ENCODE data around the gene FOXL2.
A peak's percentile ranks its signal among the peaks of the same experiment; 100 is the strongest.

FOXL2 gene

DNA sequence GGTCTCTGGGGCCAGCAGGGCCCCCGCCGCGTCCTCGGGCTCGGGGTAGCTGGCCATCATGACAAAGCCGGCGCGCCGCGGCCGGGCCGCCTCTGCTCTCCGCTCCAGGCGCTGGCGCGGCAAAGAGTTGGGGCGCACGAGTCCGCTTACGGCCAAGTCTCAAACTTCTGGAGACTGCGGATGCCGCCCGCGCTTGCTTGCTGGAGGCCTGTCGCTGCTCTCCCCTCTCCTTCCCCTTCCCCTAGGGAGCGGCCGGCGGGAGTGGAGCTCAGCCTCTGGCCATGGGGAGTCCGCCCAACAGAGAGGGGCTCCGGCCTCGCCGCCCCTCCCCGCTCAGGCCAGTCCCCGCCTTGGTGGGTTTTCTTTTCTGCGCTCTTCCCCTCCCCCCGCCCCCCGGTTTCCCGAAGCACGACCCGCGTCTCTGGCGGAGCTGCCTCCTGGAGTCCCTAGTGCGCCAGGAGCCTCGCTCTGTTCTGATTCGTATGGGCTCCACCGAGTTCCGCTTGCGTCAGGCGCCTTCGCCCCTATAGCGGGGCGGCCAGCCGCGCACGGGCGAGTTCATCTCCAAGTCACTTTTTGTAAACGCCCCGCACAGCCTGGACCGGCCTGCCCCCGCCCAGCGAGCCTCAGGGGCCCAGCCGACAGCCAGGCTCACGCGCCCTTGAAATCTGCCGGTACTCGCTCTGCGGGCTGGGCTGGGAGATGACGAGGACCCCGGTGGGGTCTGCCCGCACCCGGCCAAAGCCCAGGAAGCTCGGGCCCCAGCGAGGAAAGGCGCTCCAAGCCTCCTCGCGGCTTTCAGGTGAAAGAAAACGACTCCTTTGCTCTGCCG lies at the start of gene FOXL2, which contains the start of gene FOXL2NB:
Gene FOXL2 (minus strand): TSS at position 475 of the 832 bp plus-strand sequence. CDS start 415 bp downstream, at position 60.
Gene FOXL2NB (plus strand): TSS at position 555 of the 832 bp plus-strand sequence. CDS start 148 bp downstream, at position 703.
- no peak for FAIRE-seq
- DNase-seq (ENCODE audit: insufficient read length, low spot score), result no peak

- DNase-seq (ENCODE audit: insufficient read length, low spot score), result no peak
- no peak for FAIRE-seq
Observed at GRCh38 chr3:138995706-138996105, 48.8 kb upstream of the FOXL2 start.

GRCh38 chr3:138987181-138987580 lies 40.2 kb upstream of the FOXL2 start:
- FAIRE-seq, result no peak

GRCh38 chr3:138985932-138986331 lies 39.0 kb upstream of the FOXL2 start:
- FAIRE-seq (no peak), DNase-seq (ENCODE audit: insufficient read length, low spot score) (no peak)

More at GRCh38 chr3:138987181-138987580, 40.2 kb upstream of the FOXL2 start:
- DNase-seq (ENCODE audit: insufficient read length, low spot score), result no peak

- FAIRE-seq, result no peak
- DNase-seq (ENCODE audit: insufficient read length, low spot score), result no peak
Observed at GRCh38 chr3:138984816-138985215, 37.9 kb upstream of the FOXL2 start.

DNA sequence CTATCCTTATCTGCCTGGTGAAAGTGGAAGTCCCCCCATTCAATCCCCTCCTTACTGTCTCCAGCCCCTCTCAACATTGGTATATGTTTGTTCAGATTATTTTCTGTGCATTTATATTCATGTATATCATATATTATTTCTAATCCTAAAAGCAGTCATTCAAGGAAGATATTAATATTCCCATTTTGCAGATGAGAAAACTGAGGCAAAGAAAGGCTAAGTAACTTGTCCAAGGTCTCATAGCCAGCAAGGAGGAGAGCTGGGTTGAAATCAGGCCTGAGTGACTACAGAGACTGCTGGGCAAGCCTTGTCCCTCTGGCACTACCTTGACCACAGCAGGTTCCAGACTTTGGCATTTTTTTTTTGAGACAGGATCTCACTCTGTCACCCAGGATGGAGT lies 29.1 kb upstream of the FOXL2 start:
- no peak for FAIRE-seq

GRCh38 chr3:138975351-138975750 lies 28.4 kb upstream of the FOXL2 start:
- FAIRE-seq (no peak), DNase-seq (ENCODE audit: insufficient read length, low spot score) (no peak)

More for the DNA sequence above, 29.1 kb upstream of the FOXL2 start:
- DNase-seq (ENCODE audit: insufficient read length, low spot score), result no peak

- FAIRE-seq (no peak), DNase-seq (ENCODE audit: insufficient read length, low spot score) (no peak)
Observed at GRCh38 chr3:138974462-138974861, 27.5 kb upstream of the FOXL2 start.

- no peak for FAIRE-seq
- no peak for DNase-seq (ENCODE audit: insufficient read length, low spot score)
Observed at GRCh38 chr3:138972941-138973340, 26.0 kb upstream of the FOXL2 start.

DNA sequence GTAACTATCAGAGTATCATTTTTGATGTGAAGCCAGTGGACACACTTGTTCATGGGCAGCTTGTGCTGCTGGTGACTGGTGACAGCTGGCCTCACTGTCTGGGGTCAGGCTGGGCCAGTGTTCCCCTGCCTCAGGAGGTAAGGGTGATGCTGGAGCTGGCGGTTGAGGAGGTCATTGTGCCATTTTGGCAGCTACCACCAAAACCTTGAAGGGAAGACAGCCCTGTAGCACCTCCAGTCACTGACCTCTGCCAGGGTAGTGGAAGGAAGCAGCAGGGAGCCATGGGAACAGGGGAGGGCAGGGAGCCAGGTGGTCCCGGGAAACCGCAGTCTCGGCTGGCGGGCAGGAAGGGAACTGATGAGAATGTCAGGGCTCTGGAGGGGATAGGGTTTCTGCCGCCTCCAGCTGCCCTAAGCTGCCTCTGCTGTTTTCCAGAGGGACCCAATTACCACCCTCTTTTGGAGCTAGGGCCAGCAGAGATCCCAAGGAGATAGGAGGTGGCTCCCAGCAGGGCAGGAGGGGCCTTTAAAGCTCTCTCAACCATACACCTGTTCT lies 24.9 kb upstream of the FOXL2 start:
- FAIRE-seq, result no peak
- no peak for DNase-seq (ENCODE audit: insufficient read length, low spot score)

DNA sequence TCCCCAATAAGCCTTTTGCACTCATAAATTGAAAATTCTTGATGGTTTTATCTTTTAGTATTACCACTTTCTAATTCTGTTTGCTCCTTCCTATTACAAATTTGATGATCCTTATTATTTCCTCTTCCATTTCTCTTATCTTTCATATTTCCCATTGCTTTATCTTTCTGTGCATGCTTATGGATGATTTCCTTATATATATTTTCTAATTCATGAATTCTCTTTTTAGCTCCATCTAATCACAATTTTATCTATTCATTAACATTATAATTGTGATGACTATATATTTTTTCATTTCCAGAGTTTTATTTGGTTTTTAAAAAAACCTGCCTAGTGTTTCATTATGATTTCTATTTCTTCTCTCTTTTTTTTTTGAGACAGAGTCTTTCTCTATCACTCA lies 18.0 kb upstream of the FOXL2 start:
- FAIRE-seq, result no peak
- no peak for DNase-seq (ENCODE audit: insufficient read length, low spot score)

GRCh38 chr3:138964264-138964663 lies 17.3 kb upstream of the FOXL2 start:
- no peak for DNase-seq (ENCODE audit: insufficient read length, low spot score)
- FAIRE-seq, result no peak

GRCh38 chr3:138962854-138963560 lies 16.1 kb upstream of the FOXL2 start:
- DNase-seq (ENCODE audit: insufficient read length, low spot score) (no peak), FAIRE-seq (no peak)

DNA sequence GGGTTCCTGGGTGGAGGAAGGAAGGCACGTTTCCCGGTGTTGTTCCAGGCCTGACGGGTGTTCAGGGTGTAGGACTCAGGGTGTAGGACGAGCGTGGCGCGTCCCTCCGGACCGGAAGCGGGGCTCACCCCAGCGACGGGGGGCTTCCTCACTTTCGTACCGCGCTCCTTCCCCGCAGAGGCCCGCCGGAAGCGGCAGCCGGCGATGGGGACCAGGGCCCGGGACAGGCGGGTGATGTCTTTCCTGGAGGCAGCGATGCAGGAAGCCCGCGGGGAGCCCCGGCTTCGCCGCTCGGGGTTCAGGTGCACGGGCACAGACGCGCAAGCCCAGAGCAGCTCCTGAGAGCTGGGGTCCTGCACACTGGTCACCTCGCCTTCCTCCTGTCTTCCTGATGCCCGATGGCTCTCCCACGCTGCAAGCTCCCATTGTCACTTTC lies 13.5 kb upstream of the FOXL2 start:
- FAIRE-seq (no peak), DNase-seq (ENCODE audit: insufficient read length, low spot score) (no peak)

DNA sequence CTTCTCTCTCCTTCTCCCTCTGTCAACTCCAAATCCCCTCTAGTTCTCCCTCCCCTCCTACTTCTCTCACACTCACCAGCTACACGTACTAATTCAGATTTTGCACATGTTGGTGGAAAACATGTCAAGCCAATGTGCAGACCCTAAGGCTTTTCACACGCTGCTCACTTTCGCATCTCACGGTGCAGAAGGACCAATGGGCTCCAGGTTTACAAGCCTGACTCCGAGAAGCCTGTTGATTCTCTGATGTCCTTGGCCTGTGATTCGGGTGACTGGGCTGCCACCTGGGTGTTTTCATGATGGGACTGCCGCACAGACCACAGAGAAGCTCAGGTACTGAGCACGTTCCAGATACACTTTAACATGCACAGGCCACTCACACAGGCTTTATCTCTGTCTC lies 3.8 kb upstream of the FOXL2 start:
- peak; percentile 33 for FAIRE-seq
- DNase-seq (ENCODE audit: insufficient read length, low spot score), result no peak

- no peak for DNase-seq (ENCODE audit: insufficient read length, low spot score)
- no peak for FAIRE-seq
Observed at GRCh38 chr3:138950006-138950644, 3.2 kb upstream of the FOXL2 start.

- DNase-seq (ENCODE audit: insufficient read length, low spot score) (no peak), FAIRE-seq (no peak)
Observed at GRCh38 chr3:138949445-138950005, 2.6 kb upstream of the FOXL2 start.

- no peak for FAIRE-seq
Observed at GRCh38 chr3:138949002-138949418, 2.1 kb upstream of the FOXL2 start.

GRCh38 chr3:138948371-138949001 lies 1.5 kb upstream of the FOXL2 start:
- DNase-seq (ENCODE audit: insufficient read length, low spot score), result no peak
- no peak for FAIRE-seq

More at GRCh38 chr3:138949002-138949418, 2.1 kb upstream of the FOXL2 start:
- DNase-seq (ENCODE audit: insufficient read length, low spot score), result no peak

DNA sequence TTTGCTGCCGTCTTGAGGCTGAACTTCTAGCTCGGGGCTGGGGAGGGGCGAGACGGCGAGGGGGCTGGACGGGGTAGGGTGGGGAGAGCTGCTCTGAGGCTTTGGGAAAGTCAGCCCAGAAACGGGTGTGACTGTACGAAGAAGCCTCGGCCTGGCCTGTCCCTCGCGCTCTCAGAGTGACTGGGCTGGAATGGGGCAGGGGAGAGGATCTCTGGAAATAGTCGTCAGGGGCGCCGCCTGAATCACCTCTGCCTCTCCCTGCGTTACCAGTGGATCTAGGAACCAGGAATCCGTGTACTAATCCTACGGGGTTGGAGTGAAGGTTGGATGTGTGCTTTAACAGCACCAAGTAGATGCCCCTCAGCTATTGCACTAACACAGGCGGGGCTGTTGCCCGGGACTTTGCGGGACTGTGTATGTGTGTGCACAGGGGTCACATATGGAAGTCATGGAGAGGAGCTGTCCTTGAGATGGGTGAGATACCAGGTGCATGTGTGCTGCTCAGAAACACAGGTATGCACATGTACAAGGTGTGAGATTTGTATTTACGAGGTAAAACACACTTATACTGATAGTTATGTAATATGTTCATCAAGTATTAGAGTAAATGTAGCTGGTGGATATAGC lies 671 bp upstream of the FOXL2 start:
- FAIRE-seq (no peak), DNase-seq (ENCODE audit: insufficient read length, low spot score) (no peak)

All from HTR-8/SVneo (cell line).